A549 (cell line): Measurements from ENCODE around the gene ARL15. TPM values are rescaled to one million over a fixed set of nuclear protein-coding genes. Genes with fewer than 3 reads are reported as not detected.

Experiments
- ATAC-seq, 2 experiments: fragments of 200-7000 bp in 1 of 2; fragments of >200 bp in 1 of 2; cut with Nextera tagmentation in 1 of 2; cut with Tn5 transposase in 1 of 2; 3 replicates each; pipeline versions ENCODE4 v1.8.0 to v1.9.1; 2018 to 2020; ENCODE audit warnings: mild to moderate bottlenecking in 1 of 2, moderate library complexity in 1 of 2
- CTCF ChIA-PET: fragments of 300-600 bp; sonication (Branson Sonifier 250); formaldehyde crosslinking; extraction: SDS; loops from one replicate; lab custom pipeline; 2021; ENCODE audit warnings: antibody characterized with exemption, inconsistent platforms; lab: Yijun Ruan, JAX
- POLR2A ChIA-PET: fragments of 350-600 bp; formaldehyde crosslinking; extraction: SDS; loops from one replicate; lab custom pipeline; 2021; ENCODE audit warnings: antibody characterized with exemption, inconsistent platforms; lab: Yijun Ruan, JAX
- DNase-seq, 2 experiments: peaks; one replicate each; pipeline versions ENCODE4 v3.0.0 to v3.0.0-alpha.2; 2011 to 2016; ENCODE audit warnings: low read depth in 1 of 2, low spot score in 1 of 2
- FAIRE-seq: peaks from 2 replicates; lab custom pipeline; 2011; peaks lifted over from hg19 to GRCh38; lab: Jason Lieb, UNC
- H3K27ac ChIP-seq, 2 experiments: fragments of >200 bp; sonication (Bioruptor Twin); formaldehyde crosslinking; 3 replicates each; pipeline ENCODE4 v1.5.1; 2016 to 2017
- H3K4me1 ChIP-seq: fragments of >200 bp; sonication (Bioruptor Twin); formaldehyde crosslinking; 3 replicates; pipeline ENCODE4 v1.6.1; 2016
- H3K4me2 ChIP-seq: fragments of >200 bp; sonication (Bioruptor Twin); formaldehyde crosslinking; 3 replicates; pipeline ENCODE4 v1.6.1; 2016
- H3K4me3 ChIP-seq: fragments of >200 bp; sonication (Bioruptor Twin); formaldehyde crosslinking; 3 replicates; pipeline ENCODE4 v1.5.1; 2016
- H3K9me3 ChIP-seq: fragments of >200 bp; sonication (Bioruptor Twin); formaldehyde crosslinking; 3 replicates; pipeline ENCODE4 v1.6.1; 2016
- CBX2 ChIP-seq: fragments of 200-600 bp; sonication (generic); IDR thresholded peaks from 2 replicates; pipeline ENCODE4 v1.6.1; 2016; ENCODE audit warnings: low read depth, mild to moderate bottlenecking, borderline replicate concordance
- CEBPB ChIP-seq, 2 experiments: fragments of >200 bp in 1 of 2; sonication (Bioruptor Twin) in 1 of 2; formaldehyde crosslinking in 1 of 2; IDR thresholded peaks; 2 replicates each; pipeline ENCODE4 v1.6.1; 2012 to 2016
- CHD2 ChIP-seq: fragments of 150-350 bp; IDR thresholded peaks from 2 replicates; pipeline ENCODE4 v1.6.1; 2014; ENCODE audit warnings: low read length; ENCODE audit not compliant: partially characterized antibody
- CTCF ChIP-seq: fragments of >200 bp; sonication (Bioruptor Twin); formaldehyde crosslinking; IDR thresholded peaks from 3 replicates; pipeline ENCODE4 v1.5.1; 2016
- EP300 ChIP-seq, 2 experiments: fragments of >200 bp; sonication (Bioruptor Twin); formaldehyde crosslinking; IDR thresholded peaks; 2 replicates in 1 of 2; 3 replicates in 1 of 2; pipeline ENCODE4 v1.6.1; 2016 to 2017
- GATA3 ChIP-seq: IDR thresholded peaks from 2 replicates; pipeline ENCODE4 v1.6.1; 2012; ENCODE audit warnings: borderline replicate concordance
- HMGXB4 ChIP-seq: fragments of 250-450 bp; sonication (Bioruptor Pico); IDR thresholded peaks from 2 replicates; pipeline ENCODE4 v1.5.0; 2021; ENCODE audit warnings: mild to moderate bottlenecking, moderate library complexity, borderline replicate concordance
- HOXA7 ChIP-seq: fragments of 250-450 bp; sonication (Bioruptor Pico); IDR thresholded peaks from 2 replicates; pipeline ENCODE4 v1.5.0; 2020; ENCODE audit warnings: mild to moderate bottlenecking, moderate library complexity
- MAFK ChIP-seq: fragments of 450-650 bp; IDR thresholded peaks from 2 replicates; pipeline ENCODE4 v1.6.1; 2014; ENCODE audit not compliant: partially characterized antibody
- MYC ChIP-seq: IDR thresholded peaks from 2 replicates; pipeline ENCODE4 v1.6.1; 2012; ENCODE audit warnings: mild to moderate bottlenecking, inconsistent platforms, low read length, improper control_type of control experiment, borderline replicate concordance
- NR3C1 ChIP-seq: fragments of >200 bp; sonication (Bioruptor Twin); formaldehyde crosslinking; IDR thresholded peaks from 3 replicates; pipeline ENCODE4 v1.6.1; 2017
- POLR2A ChIP-seq: IDR thresholded peaks from 2 replicates; pipeline ENCODE4 v1.6.1; 2012; ENCODE audit warnings: mild to moderate bottlenecking, low read length
- RAD21 ChIP-seq, 2 experiments: fragments of >200 bp in 1 of 2; sonication (Bioruptor Twin) in 1 of 2; formaldehyde crosslinking in 1 of 2; IDR thresholded peaks in 1 of 2; conservative IDR thresholded peaks in 1 of 2; 2 replicates in 1 of 2; 3 replicates in 1 of 2; pipeline ENCODE4 v1.6.1; 2012 to 2018; ENCODE audit warnings: inconsistent platforms in 1 of 2
- RNF2 ChIP-seq: fragments of 200-600 bp; sonication (generic); IDR thresholded peaks from 2 replicates; pipeline ENCODE4 v1.6.1; 2016; ENCODE audit warnings: low read depth, mild to moderate bottlenecking, antibody characterized with exemption, moderate library complexity, borderline replicate concordance
- SMC3 ChIP-seq: fragments of >200 bp; sonication (Bioruptor Twin); formaldehyde crosslinking; IDR thresholded peaks from 3 replicates; pipeline ENCODE4 v1.6.1; 2018; ENCODE audit warnings: inconsistent platforms
- SREBF2 ChIP-seq: fragments of 450-650 bp; IDR thresholded peaks from 2 replicates; pipeline ENCODE4 v1.6.1; 2014; ENCODE audit warnings: mild to moderate bottlenecking, moderate library complexity
- ZFP36 ChIP-seq: fragments of 450-650 bp; IDR thresholded peaks from 2 replicates; pipeline ENCODE4 v1.6.1; 2014; ENCODE audit warnings: borderline replicate concordance; ENCODE audit not compliant: partially characterized antibody
- ZSCAN20 ChIP-seq: fragments of 250-450 bp; sonication (Bioruptor Pico); IDR thresholded peaks from 2 replicates; pipeline ENCODE4 v1.8.0; 2022; ENCODE audit warnings: mild to moderate bottlenecking, moderate library complexity
- WGBS: methylation state at CpG from one replicate; pipeline ENCODE4 v1.1.6; 2017; ENCODE audit errors: missing lambda C conversion rate; 5-methylcytosine and 5-hydroxymethylcytosine counted together
- polyA plus RNA-seq, 4 experiments: library from polyadenylated mRNA; depleted of rRNA in 3 of 4; stranded (reverse); fragments of >200 nt; fragmentation: RNase III in 1 of 4; extraction: RNeasy Plus Mini Kit Qiagen cat#74134 plus additional on column Dnase treatment in 1 of 4; gene quantifications; 2 replicates in 3 of 4; 3 replicates in 1 of 4; pipeline ENCODE4 v1.2.3, GENCODE V29; 2011 to 2017

The ARL15 gene
- polyA plus RNA-seq, 2 of the 4 experiments (the other 2 are of a cell fraction): 11.8 to 12.1 TPM

GRCh38 chr5:54242297-54242696 is 68.1 kb downstream of the ARL15 start:
- no peak for TF ChIP-seq SMC3
- TF ChIP-seq ZFP36: no peak
- no peak for TF ChIP-seq ZSCAN20 (CRISPR knock-in tag)
- TF ChIP-seq POLR2A: no peak
- no peak for TF ChIP-seq CHD2
- TF ChIP-seq CEBPB (IDR thresholded peaks at IDR 0.05): no peak
- Histone ChIP-seq H3K27ac (no peak overlapping the region), H3K4me2 (no peak overlapping the region), H3K4me1 (0 out of 3 replicates have a peak, but pooled peaks cover 3% of the 10 kb centered on the region), H3K4me3 (no peak overlapping the region), H3K9me3 (no peaks in the 10 kb centered on the region)
- 80% methylated on average over 5 of the region's 5 CpGs for WGBS
- FAIRE-seq: no peak
- CTCF ChIA-PET: interaction anchor here (5.6 kb wide), 1 partner anchor 250 kb away, joined by 77 read pairs; no protein-coding TSS in a partner anchor
- ATAC-seq: no peak
- POLR2A ChIA-PET: no interaction called here
- DNase-seq: no peak

- WGBS: 59% methylated on average over 2 of the region's 2 CpGs
- FAIRE-seq: no peak
- H3K9me3 ChIP-seq: no peaks in the 10 kb centered on the region
- ATAC-seq: no peak
- POLR2A ChIA-PET: interaction anchor here (1.0 kb wide), 1 partner anchor 76 kb away, joined by 6 read pairs; the partner anchor contains the start of gene ARL15
- H3K27ac ChIP-seq: no peak overlapping the region
- TF ChIP-seq RAD21 (conservative IDR thresholded peaks at IDR 0.05 in 1 of 2, IDR thresholded peaks at IDR 0.05 in 1 of 2) (peak; percentile 60 to 73), SMC3 (peak; percentile 46; the same call in 2 of the 3 replicates), CHD2 (no peak), HOXA7 (no peak), NR3C1 (no peak), MYC (no peak), CTCF (peak; percentile 63), SREBF2 (no peak)
- peak; percentile 16 to 47 for DNase-seq
- CTCF ChIA-PET: interaction anchor here (0.6 to 2.5 kb wide), 27 partner anchors 8 to 1116 kb away, joined by 3 to 10 read pairs (median 3); no protein-coding TSS in a partner anchor
- H3K4me2 ChIP-seq: peak overlapping the region; percentile 27
- no peak overlapping the region for H3K4me3 ChIP-seq
- no peaks in the 10 kb centered on the region for H3K4me1 ChIP-seq
Measured at GRCh38 chr5:54234304-54234933, 76.0 kb downstream of the ARL15 start.

- no peak overlapping the region for H3K4me3 ChIP-seq
- H3K4me1 ChIP-seq: 0 out of 3 replicates have a peak, but pooled peaks cover 3% of the 10 kb centered on the region
Measured at GRCh38 chr5:54230936-54231685, 79.3 kb downstream of the ARL15 start.

More at GRCh38 chr5:54230936-54231685, 79.3 kb downstream of the ARL15 start:
- no peaks in the 10 kb centered on the region for H3K9me3 ChIP-seq
- CTCF ChIA-PET: interaction anchor here (0.8 to 1.3 kb wide), 5 partner anchors 9 to 1105 kb away, joined by 3 to 5 read pairs (median 3); no protein-coding TSS in a partner anchor
- FAIRE-seq (no peak), DNase-seq (no peak), ATAC-seq (no peak)
- no peak overlapping the region for H3K4me2 ChIP-seq
- no peak for TF ChIP-seq HMGXB4 (CRISPR knock-in tag)
- no peak for TF ChIP-seq EP300 (IDR thresholded peaks at IDR 0.05)
- TF ChIP-seq MYC: no peak
- no peak for TF ChIP-seq RNF2
- TF ChIP-seq GATA3: no peak
- no peak for TF ChIP-seq CBX2
- no peak for TF ChIP-seq RAD21 (conservative IDR thresholded peaks at IDR 0.05 in 1 of 2, IDR thresholded peaks at IDR 0.05 in 1 of 2)
- no peak for TF ChIP-seq MAFK
- WGBS: 55% methylated on average over 3 of the region's 3 CpGs
- no peak overlapping the region for H3K27ac ChIP-seq
- POLR2A ChIA-PET: no interaction called here
